ENCODE measurements around the gene CFAP251.
"Not testable (repeated sequence)": the region's sequence is repeated elsewhere in the genome, so short reads cannot be mapped to it uniquely, and the experiment has no call there.

CFAP251 gene

DNA sequence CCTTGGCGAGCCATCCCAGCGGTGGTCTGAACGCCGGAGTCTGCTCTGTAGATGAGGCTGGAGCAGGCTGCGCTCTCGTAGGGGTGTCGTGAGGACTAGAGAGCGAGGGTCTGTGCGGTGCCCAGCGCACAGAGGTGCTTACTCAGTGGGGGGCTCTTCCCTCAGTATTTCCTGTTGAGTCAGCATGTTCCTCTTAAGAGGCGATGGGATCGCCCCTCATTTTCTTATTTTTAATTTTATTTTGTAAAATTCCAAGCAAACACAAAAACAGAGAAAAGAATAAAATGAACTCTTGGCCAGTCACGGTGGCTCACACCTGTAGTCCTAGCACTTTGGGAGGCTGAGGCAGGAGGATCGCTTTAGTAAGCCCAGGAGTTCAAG is 62.5 kb downstream of the CFAP251 start:
- DNase-seq, result no peak

- DNase-seq, result no peak
These were observed 63.1 kb downstream of the CFAP251 start for GRCh38 chr12:121981456-121981855.

- no peak for DNase-seq
These were observed 64.6 kb downstream of the CFAP251 start for GRCh38 chr12:121982950-121983349.

GRCh38 chr12:121983536-121984210 is 65.3 kb downstream of the CFAP251 start:
- DNase-seq, result no peak

DNA sequence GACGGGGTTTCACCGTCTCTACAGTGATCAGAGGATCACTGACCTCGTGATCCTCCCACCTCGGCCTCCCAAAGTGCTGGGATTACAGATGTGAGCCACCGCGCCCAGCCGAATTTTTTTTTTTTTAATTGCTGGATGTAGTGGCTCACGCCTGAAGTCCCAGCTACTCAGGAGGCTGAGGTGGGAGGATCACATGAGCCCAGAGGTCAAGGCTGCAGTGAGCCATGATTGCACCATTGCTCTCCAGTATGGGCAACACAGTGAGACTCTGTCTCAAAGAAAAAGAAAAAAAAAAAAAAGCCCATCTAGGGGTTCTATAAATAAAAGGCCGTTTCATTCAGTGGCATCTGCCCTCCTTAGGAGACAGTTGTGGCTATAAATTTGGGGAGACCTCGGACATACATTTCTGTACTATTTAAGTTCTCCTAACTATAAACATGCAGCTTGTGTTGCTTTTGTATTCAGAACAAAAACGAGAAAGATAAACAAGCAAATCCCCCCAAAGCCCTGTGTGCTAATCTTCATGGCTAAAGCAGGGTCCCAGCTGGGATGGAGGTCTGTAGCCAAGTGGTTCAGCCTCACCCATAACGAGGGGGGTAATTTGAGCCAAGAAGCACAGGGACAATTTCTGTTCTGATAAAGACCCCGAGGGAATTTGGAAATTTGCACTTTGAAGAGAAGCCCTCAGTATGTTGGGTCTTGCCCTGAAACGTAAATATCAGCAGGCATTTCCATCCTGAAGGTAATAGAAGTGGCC is 68.3 kb downstream of the CFAP251 start:
- DNase-seq, result no peak

- not testable (repeated sequence) for DNase-seq
These were observed 70.1 kb downstream of the CFAP251 start for GRCh38 chr12:121988519-121988918.

DNA sequence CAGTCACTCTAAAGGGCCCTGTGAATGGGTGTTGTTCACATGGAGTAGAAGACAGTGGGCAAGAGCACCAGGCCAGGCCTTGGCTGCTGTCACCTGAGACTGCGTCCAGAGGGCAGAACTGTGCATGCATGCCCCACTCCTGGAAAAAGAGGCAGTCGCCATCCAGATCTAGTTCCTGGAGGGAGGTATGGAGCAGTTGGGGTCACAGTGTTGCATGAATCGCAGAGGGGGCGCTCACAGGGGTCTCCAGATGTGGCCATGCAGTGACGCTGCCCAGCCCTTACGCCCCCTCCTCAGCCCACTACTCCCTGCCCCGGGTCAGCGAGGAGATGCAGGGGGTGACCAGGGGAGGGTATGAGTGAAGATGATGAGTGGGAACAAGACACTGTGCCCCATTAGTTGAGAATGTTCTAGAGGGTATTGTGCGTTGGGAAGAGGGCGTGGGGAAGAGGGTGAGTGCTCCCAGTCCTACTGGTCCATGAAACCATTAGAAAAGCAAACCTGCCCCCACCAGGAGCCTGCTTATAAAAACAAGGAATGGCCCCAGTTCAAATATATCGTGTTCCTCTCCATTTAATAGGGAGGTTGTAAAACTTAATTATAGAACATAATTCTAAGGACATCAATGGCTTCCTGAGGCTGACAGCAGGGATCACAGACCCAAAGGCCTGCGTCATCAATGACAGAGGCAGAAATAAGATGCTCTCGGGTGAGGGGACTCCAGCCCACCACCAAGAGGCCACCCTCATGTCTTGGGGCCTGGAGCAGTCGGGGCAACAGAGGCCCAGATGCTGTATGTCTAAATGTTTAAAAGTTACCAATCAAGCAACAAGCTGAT is 71.1 kb downstream of the CFAP251 start:
- DNase-seq, result no peak

- DNase-seq, result no peak
These were observed 71.8 kb downstream of the CFAP251 start for GRCh38 chr12:121990114-121990647.

- DNase-seq, result no peak
These were observed 72.6 kb downstream of the CFAP251 start for GRCh38 chr12:121990692-121991603.

DNA sequence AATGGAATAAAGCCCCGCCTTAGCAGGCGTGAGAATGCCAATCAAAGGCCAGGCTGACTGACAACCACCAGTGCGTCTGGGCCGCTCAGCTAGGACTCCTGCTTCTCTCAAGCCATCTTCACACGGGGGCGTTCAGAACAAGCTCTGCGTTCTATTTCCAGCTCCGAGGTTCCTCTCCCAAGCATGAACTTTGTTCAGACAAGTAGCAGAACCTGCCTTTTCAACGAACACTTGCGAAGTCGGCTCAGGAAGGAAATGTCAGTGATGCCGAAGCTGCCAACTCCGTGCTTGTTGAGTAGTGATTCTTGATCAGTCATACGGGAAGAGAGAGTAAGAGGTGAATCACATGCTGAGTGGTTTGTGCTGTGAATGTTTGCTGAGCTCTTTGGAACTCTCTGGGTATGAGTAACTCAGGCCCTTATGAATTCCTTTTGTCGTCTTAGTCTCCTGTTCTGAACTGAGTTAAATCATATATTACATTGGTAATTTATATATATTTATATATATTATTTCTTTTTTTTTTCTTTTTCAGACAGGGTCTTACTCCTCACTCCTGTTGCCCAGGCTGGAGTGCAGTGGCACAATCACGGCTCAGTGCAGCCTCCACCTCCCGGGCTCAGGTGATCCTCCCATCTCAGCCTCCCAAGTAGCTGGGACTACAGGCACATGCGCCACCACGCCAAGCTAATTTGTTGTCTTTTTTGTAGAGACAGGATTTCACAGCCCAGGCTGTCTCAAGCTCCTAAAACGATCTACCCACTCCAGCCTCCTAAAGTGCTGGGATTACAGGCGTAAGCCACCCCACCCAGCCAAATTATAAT is 73.9 kb downstream of the CFAP251 start:
- DNase-seq, result peak; percentile 11 to 60

- DNase-seq, result no peak
These were observed 77.9 kb downstream of the CFAP251 start for GRCh38 chr12:121996050-121996944.

DNA sequence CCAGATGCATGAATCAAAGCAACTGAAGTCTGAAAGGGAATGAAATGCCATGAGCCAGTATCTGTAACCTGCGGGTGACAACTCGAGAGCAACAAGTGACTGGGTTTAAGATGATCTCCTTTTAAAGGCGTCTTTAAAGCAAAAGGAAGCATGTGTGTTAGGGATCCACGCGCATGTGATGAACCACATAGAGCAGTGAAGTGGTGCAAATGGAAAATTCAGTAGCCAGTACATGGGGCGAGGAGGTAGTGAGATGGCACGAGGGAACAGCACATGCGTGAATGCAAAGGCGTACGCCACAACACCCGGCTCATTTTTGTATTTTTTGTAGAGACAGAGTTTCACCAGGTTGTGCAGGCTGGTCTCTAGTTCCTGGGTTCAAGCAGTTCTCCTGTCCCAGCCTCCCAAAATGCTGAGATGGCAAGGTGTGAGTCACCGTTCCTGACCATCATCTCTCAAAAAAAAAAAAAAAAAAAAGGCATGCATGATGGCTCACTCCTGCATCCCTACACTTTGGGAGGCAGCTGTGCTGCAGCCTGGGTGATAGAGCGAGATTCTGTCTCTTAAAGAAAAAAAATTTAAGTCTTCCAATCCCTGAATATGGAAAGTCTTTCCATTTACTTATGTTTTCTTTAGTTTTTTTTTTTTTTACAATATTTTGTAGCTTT is 78.7 kb downstream of the CFAP251 start:
- DNase-seq, result no peak

- DNase-seq, result no peak
These were observed 83.2 kb downstream of the CFAP251 start for GRCh38 chr12:122001466-122002209.

GRCh38 chr12:122003651-122004611 is 85.5 kb downstream of the CFAP251 start:
- peak in 1 of 2 donors; percentile 73 for DNase-seq

GRCh38 chr12:122004633-122005071 is 86.3 kb downstream of the CFAP251 start:
- DNase-seq, result no peak

DNA sequence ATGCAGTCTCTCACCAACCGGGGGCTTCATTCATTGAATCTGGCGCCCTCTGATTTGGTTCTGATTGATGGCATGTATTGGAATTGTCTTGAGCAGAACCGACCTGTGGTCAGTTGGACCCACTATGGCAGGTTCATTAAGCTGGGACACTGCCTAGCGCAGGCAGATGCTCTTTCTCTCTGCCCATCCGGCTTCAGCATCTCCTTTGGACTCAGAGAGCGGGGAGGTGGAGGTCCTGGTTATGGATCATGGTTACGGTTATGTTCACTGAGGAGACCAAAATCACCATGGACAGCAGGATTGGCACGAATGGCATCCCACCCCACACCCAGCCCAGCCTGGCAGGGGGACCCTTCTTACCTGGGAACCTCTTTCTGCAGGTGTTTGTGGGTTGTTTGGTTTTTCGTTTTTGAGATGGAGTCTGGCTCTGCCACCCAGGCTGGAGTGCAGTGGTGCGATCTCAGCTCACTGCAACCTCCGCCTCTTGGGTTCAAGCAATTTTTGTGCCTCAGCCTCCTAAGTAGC is 86.9 kb downstream of the CFAP251 start:
- DNase-seq, result no peak

Data from CD4-positive, alpha-beta T cell treated with Interleukin-1 beta for 1 hour (primary cell).